HepG2 (cell line): ENCODE data around the gene YIF1B. TPM values are rescaled to one million over a fixed set of nuclear protein-coding genes. Genes with fewer than 3 reads are reported as not detected.

ENCODE experiments used
- ATAC-seq: fragments of 200-7000 bp; cut with Tn5 transposase; 3 replicates; pipeline ENCODE4 v1.9.1; 2020; ENCODE audit warnings: mild to moderate bottlenecking, moderate library complexity
- Bru-seq: library from RNA; stranded (reverse); fragments of 400-500 nt; gene quantifications from one replicate; lab custom pipeline; 2021; lab: Mats Ljungman, UMichigan
- BruChase-seq, 2 experiments: library from RNA; stranded (reverse); fragments of 400-500 nt; gene quantifications; one replicate each; lab custom pipeline; 2021; lab: Mats Ljungman, UMichigan
- BruUV-seq: library from RNA; stranded (reverse); fragments of 400-500 nt; replicated peaks from 2 replicates; lab custom pipeline; 2021; lab: Mats Ljungman, UMichigan
- CTCF ChIA-PET: fragments of 300-600 bp; formaldehyde crosslinking; extraction: SDS; loops from one replicate; lab custom pipeline; 2021; ENCODE audit warnings: low total read pairs, inconsistent platforms, low intra/inter-chr PET ratio; lab: Yijun Ruan, JAX
- POLR2A ChIA-PET: fragments of 350-600 bp; sonication (Branson Sonifier 250); formaldehyde crosslinking; loops from one replicate; lab custom pipeline; 2020; ENCODE audit warnings: antibody characterized with exemption, inconsistent platforms; lab: Yijun Ruan, JAX
- DNase-seq: peaks from one replicate; pipeline ENCODE4 v3.0.0-alpha.2; 2015; ENCODE audit warnings: low spot score
- FAIRE-seq: peaks from 3 replicates; lab custom pipeline; 2011; peaks lifted over from hg19 to GRCh38; lab: Jason Lieb, UNC
- H2AFZ ChIP-seq: one replicate; pipeline ENCODE4 v1.6.1; 2011; ENCODE audit warnings: low read length, inconsistent platforms
- H3K27ac ChIP-seq: fragments of 300-600 bp; 3 replicates; pipeline ENCODE4 v1.8.0; 2011; ENCODE audit warnings: mixed run types, mild to moderate bottlenecking, mixed read lengths, low read length, inconsistent platforms; ENCODE audit not compliant: insufficient read depth; ENCODE audit errors: extremely low read length
- H3K27me3 ChIP-seq, 2 experiments: fragments of 200-600 bp in 1 of 2; 2 replicates in 1 of 2; 3 replicates in 1 of 2; pipeline versions ENCODE4 v1.6.0 to v1.8.0; 2011; ENCODE audit warnings: low read length in 2 of 2, mild to moderate bottlenecking in 2 of 2, moderate library complexity in 2 of 2, inconsistent platforms in 1 of 2; ENCODE audit not compliant: insufficient read depth in 2 of 2, control insufficient read depth in 1 of 2
- H3K36me3 ChIP-seq, 2 experiments: fragments of 200-600 bp in 1 of 2; replicated peaks in 1 of 2; 2 replicates in 1 of 2; 3 replicates in 1 of 2; pipeline versions ENCODE4 v1.5.1 to v1.8.0; 2011; ENCODE audit warnings: low read length in 2 of 2, inconsistent platforms in 1 of 2; ENCODE audit not compliant: insufficient read depth in 2 of 2, control insufficient read depth in 1 of 2
- H3K4me1 ChIP-seq: 2 replicates; pipeline ENCODE4 v1.5.1; 2012; ENCODE audit warnings: low read length, inconsistent platforms; ENCODE audit not compliant: insufficient read depth
- H3K4me2 ChIP-seq: 2 replicates; pipeline ENCODE4 v1.6.0; 2011; ENCODE audit warnings: low read depth, low read length, inconsistent platforms
- H3K4me3 ChIP-seq, 3 experiments: fragments of 200-600 bp in 1 of 3; sonication (generic), shearing (Covaris generic) in 1 of 3; replicated peaks in 1 of 3; 2 replicates each; pipeline ENCODE4 v1.5.1; 2011 to 2016; ENCODE audit warnings: low read length in 3 of 3, inconsistent platforms in 2 of 3, low read depth in 2 of 3, mild to moderate bottlenecking in 2 of 3, control low read depth in 1 of 3, mixed read lengths in 1 of 3; ENCODE audit not compliant: insufficient read depth in 1 of 3
- H3K79me2 ChIP-seq: one replicate; pipeline ENCODE4 v1.6.1; 2011; ENCODE audit warnings: low read length, inconsistent platforms; ENCODE audit not compliant: insufficient read depth
- H3K9ac ChIP-seq: 2 replicates; pipeline ENCODE4 v1.6.0; 2011; ENCODE audit warnings: mild to moderate bottlenecking, low read depth, low read length, inconsistent platforms; ENCODE audit not compliant: insufficient read depth
- H3K9me3 ChIP-seq: 2 replicates; pipeline ENCODE4 v1.5.1; 2012; ENCODE audit warnings: mild to moderate bottlenecking, low read length
- H4K20me1 ChIP-seq: 2 replicates; pipeline ENCODE4 v1.6.0; 2011; ENCODE audit warnings: inconsistent platforms, mild to moderate bottlenecking, low read length, moderate library complexity; ENCODE audit not compliant: insufficient read depth
- CEBPG ChIP-seq: IDR thresholded peaks from 2 replicates; pipeline ENCODE4 v1.6.1; 2016
- TBP ChIP-seq: sonication (generic); formaldehyde crosslinking; IDR thresholded peaks from 2 replicates; pipeline ENCODE4 v1.5.0; 2020; ENCODE audit warnings: missing genetic modification reagents
- ZNF274 ChIP-seq: sonication (generic); formaldehyde crosslinking; IDR thresholded peaks from 2 replicates; pipeline ENCODE4 v1.5.1; 2020; ENCODE audit warnings: mild to moderate bottlenecking, missing genetic modification reagents
- ZNF446 ChIP-seq: sonication (generic); formaldehyde crosslinking; IDR thresholded peaks from 2 replicates; pipeline ENCODE4 v1.5.0; 2020; ENCODE audit warnings: mild to moderate bottlenecking, missing genetic modification reagents
- ZNF563 ChIP-seq: sonication (generic); formaldehyde crosslinking; IDR thresholded peaks from 2 replicates; pipeline ENCODE4 v1.8.0; 2022; ENCODE audit warnings: mild to moderate bottlenecking, moderate library complexity, missing genetic modification reagents
- ZNF670 ChIP-seq: sonication (generic); formaldehyde crosslinking; IDR thresholded peaks from 2 replicates; pipeline ENCODE4 v1.8.0; 2022; ENCODE audit warnings: mild to moderate bottlenecking, missing genetic modification reagents, borderline replicate concordance
- ZNF678 ChIP-seq: sonication (generic); formaldehyde crosslinking; IDR thresholded peaks from 2 replicates; pipeline ENCODE4 v1.4.0; 2020; ENCODE audit warnings: mild to moderate bottlenecking, missing genetic modification reagents
- WGBS: methylation state at CpG from one replicate; pipeline ENCODE4 v1.1.6; 2017; ENCODE audit warnings: low lambda C conversion rate; 5-methylcytosine and 5-hydroxymethylcytosine counted together
- in situ Hi-C: cut with HindIII; loops from 2 replicates; pipeline ENCODE4 v1.10.0; 2017; ENCODE audit warnings: low pct_unique_long_range_greater_than_20kb; ENCODE audit not compliant: extremely low pct_ligation_motif_present
- intact Hi-C: fragments of 100-400 bp; cut with micrococcal nuclease; formaldehyde crosslinking; loops from one replicate; pipeline ENCODE4 v1.10.0; 2022; ENCODE audit not compliant: unreplicated experiment
- long read RNA-seq, 2 experiments: library from RNA in 1 of 2; library from polyadenylated mRNA in 1 of 2; stranded (forward) in 1 of 2; unstranded in 1 of 2; transcript quantifications; one replicate each; pipeline ENCODE4 v2.0.0, GENCODE V29; 2019 to 2022
- polyA minus RNA-seq, 3 experiments: library from RNA; depleted of rRNA, polyadenylated mRNA; stranded (reverse); fragments of >200 nt; gene quantifications; 2 replicates each; pipeline ENCODE4 v1.2.3, GENCODE V29; 2011; ENCODE audit warnings: low replicate concordance in 1 of 3
- polyA plus RNA-seq, 8 experiments: library from polyadenylated mRNA; depleted of rRNA in 3 of 8; stranded (reverse) in 7 of 8; unstranded in 1 of 8; fragments of >200 nt; fragmentation: Illumina TruSeq in 4 of 8; extraction: Trizol in 4 of 8; gene quantifications; 2 replicates each; pipeline versions ENCODE4 v1.2.1 to v1.2.3, GENCODE V29; 2011 to 2016; ENCODE audit warnings: low read depth in 4 of 8, missing spikeins in 1 of 8, mixed read lengths in 1 of 8; ENCODE audit not compliant: insufficient read depth in 1 of 8
- total RNA-seq, 5 experiments: library from RNA; depleted of rRNA; stranded (reverse); fragments of >200 nt; fragmentation: Illumina TruSeq; extraction: Trizol; gene quantifications; 2 replicates each; pipeline ENCODE4 v1.2.3, GENCODE V29; 2016; ENCODE audit warnings: low read depth in 1 of 5
- TF ChIP-seq, protein P1 (sequence below): IDR thresholded peaks from 2 replicates; pipeline ENCODE4 v1.6.1; 2018; ENCODE audit warnings: missing genetic modification reagents, mild to moderate bottlenecking, missing compliant biosample characterization
- TF ChIP-seq, protein P2 (sequence below): sonication (generic); formaldehyde crosslinking; conservative IDR thresholded peaks from 2 replicates; pipeline ENCODE4 v1.8.0; 2022; ENCODE audit warnings: mild to moderate bottlenecking, moderate library complexity, missing genetic modification reagents
- TF ChIP-seq, protein P3 (sequence below): sonication (generic); formaldehyde crosslinking; IDR thresholded peaks from 2 replicates; pipeline ENCODE4 v1.4.0; 2020; ENCODE audit warnings: missing genetic modification reagents

YIF1B gene, protein sequence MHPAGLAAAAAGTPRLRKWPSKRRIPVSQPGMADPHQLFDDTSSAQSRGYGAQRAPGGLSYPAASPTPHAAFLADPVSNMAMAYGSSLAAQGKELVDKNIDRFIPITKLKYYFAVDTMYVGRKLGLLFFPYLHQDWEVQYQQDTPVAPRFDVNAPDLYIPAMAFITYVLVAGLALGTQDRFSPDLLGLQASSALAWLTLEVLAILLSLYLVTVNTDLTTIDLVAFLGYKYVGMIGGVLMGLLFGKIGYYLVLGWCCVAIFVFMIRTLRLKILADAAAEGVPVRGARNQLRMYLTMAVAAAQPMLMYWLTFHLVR
- total RNA-seq (2016; rRNA removed; fragmentation: Illumina TruSeq; extraction: Trizol) (22.1 and 41.4 TPM in 2 replicates), polyA plus RNA-seq (2011; rRNA removed) (85.2 and 95.6 TPM in 2 replicates), polyA minus RNA-seq (2011; rRNA and poly(A)+ RNA removed; ENCODE audit: low replicate concordance) (67.3 and 95.2 TPM in 2 replicates), Bru-seq, nascent RNA (percentile 40 among the genes with signal in this experiment), BruChase-seq, experiment 1, labeled RNA remaining after a 6-hour chase (percentile 50 among the genes with signal in this experiment), BruChase-seq, experiment 2, labeled RNA remaining after a 2-hour chase (percentile 42 among the genes with signal in this experiment)
- total RNA-seq (2016; cell fraction: cytosol; rRNA removed; fragmentation: Illumina TruSeq; extraction: Trizol; ENCODE audit: low read depth) = 12.1 and 13.3 TPM in 2 replicates
- 22.4 and 41.9 TPM in 2 replicates for total RNA-seq (2016; cell fraction: insoluble cytoplasmic fraction; rRNA removed; fragmentation: Illumina TruSeq; extraction: Trizol)
- 14.7 and 18.6 TPM in 2 replicates for total RNA-seq (2016; cell fraction: membrane; rRNA removed; fragmentation: Illumina TruSeq; extraction: Trizol)
- 27.0 and 34.8 TPM in 2 replicates for total RNA-seq (2016; cell fraction: nucleus; rRNA removed; fragmentation: Illumina TruSeq; extraction: Trizol)
- 78.6 and 141 TPM in 2 replicates for polyA plus RNA-seq (2011; cell fraction: cytosol; rRNA removed)
- polyA plus RNA-seq (2011; cell fraction: nucleus; rRNA removed) = 73.7 and 97.1 TPM in 2 replicates
- 33.8 and 38.8 TPM in 2 replicates for polyA plus RNA-seq (2012)
- 19.2 and 22.6 TPM in 2 replicates for polyA plus RNA-seq (2016; cell fraction: cytosol; fragmentation: Illumina TruSeq; extraction: Trizol; ENCODE audit: low read depth)
- 24.5 and 27.8 TPM in 2 replicates for polyA plus RNA-seq (2016; cell fraction: insoluble cytoplasmic fraction; fragmentation: Illumina TruSeq; extraction: Trizol; ENCODE audit: low read depth)
- 17.9 and 18.5 TPM in 2 replicates for polyA plus RNA-seq (2016; cell fraction: membrane; fragmentation: Illumina TruSeq; extraction: Trizol; ENCODE audit: low read depth)
- polyA plus RNA-seq (2016; cell fraction: nucleus; fragmentation: Illumina TruSeq; extraction: Trizol; ENCODE audit: insufficient read depth, low read depth) = 58.4 and 61.4 TPM in 2 replicates
- polyA minus RNA-seq (2011; cell fraction: cytosol; rRNA and poly(A)+ RNA removed) = 29.1 and 32.2 TPM in 2 replicates
- polyA minus RNA-seq (2011; cell fraction: nucleus; rRNA and poly(A)+ RNA removed) = 7.9 and 10.6 TPM in 2 replicates
- long read RNA-seq, experiment 1, transcript YIF1B-201 (8 exons, 964 nt) = minor isoform, 21 of 95 reads
- long read RNA-seq, experiment 1, transcript YIF1B-216 (8 exons, 1,181 nt) = major isoform, 29 of 95 reads
- long read RNA-seq, experiment 1, transcript YIF1B-203 (8 exons, 1,225 nt) = minor isoform, 11 of 95 reads
- long read RNA-seq, experiment 1, transcript YIF1B-214 (8 exons, 940 nt) = minor isoform, 9 of 95 reads
- long read RNA-seq, experiment 1, partial matches to known transcripts = 1 of 95 reads
- long read RNA-seq, experiment 1, other reads (novel, unspliced or antisense) = 18 of 95 reads
- long read RNA-seq, experiment 2, transcript YIF1B-204 (7 exons, 1,404 nt) = minor isoform, 16 of 124 reads
- long read RNA-seq, experiment 2, transcript YIF1B-216 (8 exons, 1,181 nt) = major isoform, 42 of 124 reads
- long read RNA-seq, experiment 2, transcript YIF1B-201 (8 exons, 964 nt) = minor isoform, 14 of 124 reads
- long read RNA-seq, experiment 2, transcript YIF1B-203 (8 exons, 1,225 nt) = minor isoform, 15 of 124 reads
- long read RNA-seq, experiment 2, partial matches to known transcripts = 7 of 124 reads
- long read RNA-seq, experiment 2, other reads (novel, unspliced or antisense) = 22 of 124 reads

DNA sequence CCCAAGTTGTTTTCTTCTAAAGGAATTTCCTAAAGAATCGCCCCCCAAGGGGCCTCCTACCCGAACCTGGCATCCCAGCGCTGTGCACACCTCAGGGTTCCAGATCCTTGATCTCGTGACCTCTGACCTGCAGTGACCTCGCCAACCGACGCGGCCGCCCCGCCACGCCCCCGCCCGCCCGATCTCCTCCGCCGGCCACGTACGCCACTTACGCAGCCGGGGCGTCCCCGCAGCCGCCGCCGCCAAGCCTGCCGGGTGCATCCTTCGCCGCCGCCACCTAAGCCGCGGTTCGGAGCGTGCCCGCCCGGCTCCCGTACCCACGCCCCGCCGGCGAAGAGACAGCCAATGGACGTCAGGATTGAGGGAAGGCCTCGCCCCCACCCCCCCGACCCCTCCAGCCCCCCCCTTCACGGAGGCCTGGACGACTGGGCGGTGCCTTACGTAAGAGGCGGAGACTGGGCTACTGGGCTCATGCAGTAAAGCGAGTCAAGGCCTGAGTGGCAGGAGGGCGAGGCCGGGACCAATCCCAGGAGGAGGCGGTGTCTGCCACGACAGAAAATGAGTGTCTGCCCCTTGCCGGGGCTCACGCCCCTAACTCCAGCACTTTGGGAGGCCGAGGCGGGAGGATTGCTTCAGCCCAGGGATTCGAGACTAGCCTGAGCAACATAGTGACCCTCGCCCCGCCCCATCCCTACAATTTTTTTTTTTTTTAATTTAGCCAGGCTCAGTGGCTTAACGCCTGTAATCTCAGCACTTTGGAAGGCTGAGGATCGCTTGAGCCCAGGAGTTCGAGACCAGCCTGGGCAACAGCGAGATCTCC is at the start of gene YIF1B:
Gene YIF1B (minus strand): TSS at position 291 of the 820 bp plus-strand sequence. CDS start 30 bp downstream, at position 261.
- POLR2A ChIA-PET = no interaction called here
- intact Hi-C loops = no loop called here
- CTCF ChIA-PET = no interaction called here
- TF ChIP-seq ZNF563 (CRISPR knock-in tag) (no peak), ZNF678 (CRISPR knock-in tag) (no peak), CEBPG (CRISPR knock-in tag) (peak; percentile 74), TBP (no peak), ZNF670 (CRISPR knock-in tag) (no peak), ZNF446 (CRISPR knock-in tag) (no peak), ZNF274 (CRISPR knock-in tag) (no peak)
- TF ChIP-seq, protein P1, sequence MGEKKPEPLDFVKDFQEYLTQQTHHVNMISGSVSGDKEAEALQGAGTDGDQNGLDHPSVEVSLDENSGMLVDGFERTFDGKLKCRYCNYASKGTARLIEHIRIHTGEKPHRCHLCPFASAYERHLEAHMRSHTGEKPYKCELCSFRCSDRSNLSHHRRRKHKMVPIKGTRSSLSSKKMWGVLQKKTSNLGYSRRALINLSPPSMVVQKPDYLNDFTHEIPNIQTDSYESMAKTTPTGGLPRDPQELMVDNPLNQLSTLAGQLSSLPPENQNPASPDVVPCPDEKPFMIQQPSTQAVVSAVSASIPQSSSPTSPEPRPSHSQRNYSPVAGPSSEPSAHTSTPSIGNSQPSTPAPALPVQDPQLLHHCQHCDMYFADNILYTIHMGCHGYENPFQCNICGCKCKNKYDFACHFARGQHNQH = no peak
- TF ChIP-seq, protein P2, sequence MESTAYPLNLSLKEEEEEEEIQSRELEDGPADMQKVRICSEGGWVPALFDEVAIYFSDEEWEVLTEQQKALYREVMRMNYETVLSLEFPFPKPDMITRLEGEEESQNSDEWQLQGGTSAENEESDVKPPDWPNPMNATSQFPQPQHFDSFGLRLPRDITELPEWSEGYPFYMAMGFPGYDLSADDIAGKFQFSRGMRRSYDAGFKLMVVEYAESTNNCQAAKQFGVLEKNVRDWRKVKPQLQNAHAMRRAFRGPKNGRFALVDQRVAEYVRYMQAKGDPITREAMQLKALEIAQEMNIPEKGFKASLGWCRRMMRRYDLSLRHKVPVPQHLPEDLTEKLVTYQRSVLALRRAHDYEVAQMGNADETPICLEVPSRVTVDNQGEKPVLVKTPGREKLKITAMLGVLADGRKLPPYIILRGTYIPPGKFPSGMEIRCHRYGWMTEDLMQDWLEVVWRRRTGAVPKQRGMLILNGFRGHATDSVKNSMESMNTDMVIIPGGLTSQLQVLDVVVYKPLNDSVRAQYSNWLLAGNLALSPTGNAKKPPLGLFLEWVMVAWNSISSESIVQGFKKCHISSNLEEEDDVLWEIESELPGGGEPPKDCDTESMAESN (CRISPR knock-in tag) = 0 out of 2 replicates have a peak, but pooled peaks have one; percentile 38
- TF ChIP-seq, protein P3, sequence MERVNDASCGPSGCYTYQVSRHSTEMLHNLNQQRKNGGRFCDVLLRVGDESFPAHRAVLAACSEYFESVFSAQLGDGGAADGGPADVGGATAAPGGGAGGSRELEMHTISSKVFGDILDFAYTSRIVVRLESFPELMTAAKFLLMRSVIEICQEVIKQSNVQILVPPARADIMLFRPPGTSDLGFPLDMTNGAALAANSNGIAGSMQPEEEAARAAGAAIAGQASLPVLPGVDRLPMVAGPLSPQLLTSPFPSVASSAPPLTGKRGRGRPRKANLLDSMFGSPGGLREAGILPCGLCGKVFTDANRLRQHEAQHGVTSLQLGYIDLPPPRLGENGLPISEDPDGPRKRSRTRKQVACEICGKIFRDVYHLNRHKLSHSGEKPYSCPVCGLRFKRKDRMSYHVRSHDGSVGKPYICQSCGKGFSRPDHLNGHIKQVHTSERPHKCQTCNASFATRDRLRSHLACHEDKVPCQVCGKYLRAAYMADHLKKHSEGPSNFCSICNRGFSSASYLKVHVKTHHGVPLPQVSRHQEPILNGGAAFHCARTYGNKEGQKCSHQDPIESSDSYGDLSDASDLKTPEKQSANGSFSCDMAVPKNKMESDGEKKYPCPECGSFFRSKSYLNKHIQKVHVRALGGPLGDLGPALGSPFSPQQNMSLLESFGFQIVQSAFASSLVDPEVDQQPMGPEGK (CRISPR knock-in tag) = peak; percentile 76

More for the DNA sequence above, at the start of gene YIF1B:
- Histone ChIP-seq H3K9ac (peak within 1 kb of the TSS; percentile 75), H3K79me2 (peaks cover 4% of the 10 kb centered on the region), H3K27ac (peak within 1 kb of the TSS; percentile 65), H2AFZ (peak within 1 kb of the TSS; percentile 36), H3K4me1 (peaks cover 27% of the 10 kb centered on the region), H3K4me3 (peak within 1 kb of the TSS; percentile 66 to 91 (median 84)), H3K4me2 (peak within 1 kb of the TSS; percentile 97), H3K27me3 (peaks cover 4 to 29% of the 10 kb centered on the region in 2 experiments), H4K20me1 (no peaks in the 10 kb centered on the region), H3K36me3 (no peaks in the 10 kb centered on the region), H3K9me3 (no peaks in the 10 kb centered on the region)
- in situ Hi-C loops = no loop called here
- FAIRE-seq = peak; percentile 56
- WGBS = under 1% methylated on average over 50 of the region's 64 CpGs
- peak; percentile 92 for ATAC-seq
- DNase-seq = peak; percentile 93
- BruUV-seq = no TSS peak
